GM12891 (cell line): Measurements from ENCODE around the gene KLHL18.

ENCODE experiments used
- POLR2A ChIP-seq: IDR thresholded peaks from 2 replicates; pipeline ENCODE4 v1.6.1; 2011; ENCODE audit warnings: low read depth, low read length, control low read depth
- POLR2AphosphoS5 ChIP-seq: IDR thresholded peaks from 2 replicates; pipeline ENCODE4 v1.6.1; 2011; ENCODE audit warnings: low read depth, low read length, control low read depth
- TAF1 ChIP-seq: IDR thresholded peaks from 2 replicates; pipeline ENCODE4 v1.6.1; 2011; ENCODE audit warnings: low read depth, low read length, control low read depth

DNA sequence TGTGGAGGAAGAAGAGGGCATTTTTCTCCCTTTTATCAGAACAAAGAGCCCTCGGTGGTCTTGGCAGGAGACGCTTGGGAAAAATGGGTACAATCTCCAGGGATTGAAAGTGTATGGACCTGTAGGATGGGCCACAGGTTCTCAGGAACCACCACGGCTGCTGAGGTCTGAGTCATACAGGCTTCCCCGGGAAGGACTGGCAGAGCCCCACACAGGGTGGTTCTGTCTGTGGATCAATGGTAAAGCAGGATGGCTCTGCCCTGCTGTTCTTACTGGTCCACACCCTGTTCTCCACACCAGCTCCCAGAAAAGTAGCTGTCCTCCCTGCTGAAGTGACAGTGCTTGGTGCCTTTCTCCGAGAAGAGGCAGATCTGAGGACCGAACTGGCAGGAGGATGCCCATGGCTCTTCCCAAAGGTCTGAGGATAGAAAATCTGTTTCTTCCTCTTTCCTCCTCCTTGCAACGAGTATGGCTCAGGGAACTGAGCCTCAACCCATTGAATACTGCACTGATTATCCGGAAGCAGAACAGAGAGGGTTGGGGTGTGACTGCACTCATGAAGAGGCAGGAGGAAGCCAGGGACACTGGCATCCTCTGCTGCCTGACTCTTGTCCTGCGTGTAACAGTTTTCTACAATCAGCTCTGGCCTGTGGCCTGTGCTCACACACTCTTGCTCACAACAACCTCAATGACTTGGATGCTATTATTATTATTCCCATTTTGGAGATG lies 39.2 kb upstream of the KLHL18 start:
- no peak for TF ChIP-seq POLR2A
- TF ChIP-seq POLR2AphosphoS5: no peak
- TF ChIP-seq TAF1: no peak
